WTC11 (cell line): Measurements from ENCODE around the gene THAP2.

Experiments used
- ARID4B ChIP-seq: sonication (generic); formaldehyde crosslinking; IDR thresholded peaks from 2 replicates; pipeline ENCODE4 v1.8.0; 2023; ENCODE audit warnings: missing genetic modification reagents, mild to moderate bottlenecking, borderline replicate concordance
- CBFB ChIP-seq: sonication (generic); formaldehyde crosslinking; IDR thresholded peaks from 2 replicates; pipeline ENCODE4 v1.8.1; 2022; ENCODE audit warnings: mild to moderate bottlenecking, low read depth, missing genetic modification reagents
- CTCF ChIP-seq: fragments of 200-600 bp; IDR thresholded peaks from 2 replicates; pipeline ENCODE4 v1.8.0; 2022; ENCODE audit warnings: antibody characterized with exemption
- E2F1 ChIP-seq: sonication (generic); formaldehyde crosslinking; IDR thresholded peaks from 2 replicates; pipeline ENCODE4 v1.8.0; 2022; ENCODE audit warnings: mild to moderate bottlenecking, missing genetic modification reagents
- FOXP1 ChIP-seq: sonication (generic); formaldehyde crosslinking; IDR thresholded peaks from 2 replicates; pipeline ENCODE4 v1.8.0; 2022; ENCODE audit warnings: missing genetic modification reagents, mild to moderate bottlenecking, moderate library complexity, borderline replicate concordance
- FOXP4 ChIP-seq: sonication (generic); formaldehyde crosslinking; IDR thresholded peaks from 2 replicates; pipeline ENCODE4 v1.8.0; 2022; ENCODE audit warnings: mild to moderate bottlenecking, missing genetic modification reagents
- NFYB ChIP-seq: sonication (generic); formaldehyde crosslinking; conservative IDR thresholded peaks from 2 replicates; pipeline ENCODE4 v1.8.0; 2022; ENCODE audit warnings: low read depth, missing genetic modification reagents
- NR2C2 ChIP-seq: sonication (generic); formaldehyde crosslinking; IDR thresholded peaks from 2 replicates; pipeline ENCODE4 v1.8.0; 2022; ENCODE audit warnings: mild to moderate bottlenecking, missing genetic modification reagents
- TCF7 ChIP-seq: sonication (generic); formaldehyde crosslinking; IDR thresholded peaks from 2 replicates; pipeline ENCODE4 v1.8.0; 2022; ENCODE audit warnings: mild to moderate bottlenecking, low read depth, missing genetic modification reagents, moderate library complexity
- USF1 ChIP-seq: sonication (generic); formaldehyde crosslinking; IDR thresholded peaks from 2 replicates; pipeline ENCODE4 v1.8.0; 2022; ENCODE audit warnings: mild to moderate bottlenecking, missing genetic modification reagents
- ZNF671 ChIP-seq: fragments of 250-450 bp; sonication (Bioruptor Pico); IDR thresholded peaks from 2 replicates; pipeline ENCODE4 v1.8.0; 2021; ENCODE audit warnings: mild to moderate bottlenecking
- TF ChIP-seq, protein P1 (sequence below): sonication (generic); formaldehyde crosslinking; IDR thresholded peaks from 2 replicates; pipeline ENCODE4 v1.8.0; 2023; ENCODE audit warnings: mild to moderate bottlenecking, missing genetic modification reagents

DNA sequence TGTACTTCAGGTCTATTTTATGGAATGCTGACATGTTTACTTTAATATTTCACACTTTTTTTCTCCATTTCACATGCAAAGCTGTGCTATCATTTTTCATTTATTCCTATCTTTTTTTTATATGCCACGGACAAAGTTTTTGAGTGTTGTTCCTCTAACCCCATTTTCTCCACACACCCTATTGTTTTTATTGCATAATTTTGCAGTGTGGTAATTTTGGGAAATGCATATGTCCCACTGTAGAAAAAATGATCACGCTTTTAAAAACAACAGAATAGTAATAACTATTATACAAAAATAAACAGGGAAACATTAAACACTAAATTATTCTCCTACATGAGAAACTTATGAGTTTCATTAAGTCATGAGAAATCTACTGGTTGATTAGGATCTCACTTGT lies 14.7 kb upstream of the THAP2 start:
- TF ChIP-seq NR2C2 (no peak), CTCF (no peak), USF1 (CRISPR knock-in tag) (no peak), FOXP4 (CRISPR knock-in tag) (no peak), TCF7 (CRISPR knock-in tag) (no peak), FOXP1 (CRISPR knock-in tag) (no peak), ARID4B (no peak), E2F1 (CRISPR knock-in tag) (no peak), NFYB (CRISPR knock-in tag) (no peak), CBFB (no peak), ZNF671 (CRISPR knock-in tag) (no peak)
- TF ChIP-seq, protein P1, sequence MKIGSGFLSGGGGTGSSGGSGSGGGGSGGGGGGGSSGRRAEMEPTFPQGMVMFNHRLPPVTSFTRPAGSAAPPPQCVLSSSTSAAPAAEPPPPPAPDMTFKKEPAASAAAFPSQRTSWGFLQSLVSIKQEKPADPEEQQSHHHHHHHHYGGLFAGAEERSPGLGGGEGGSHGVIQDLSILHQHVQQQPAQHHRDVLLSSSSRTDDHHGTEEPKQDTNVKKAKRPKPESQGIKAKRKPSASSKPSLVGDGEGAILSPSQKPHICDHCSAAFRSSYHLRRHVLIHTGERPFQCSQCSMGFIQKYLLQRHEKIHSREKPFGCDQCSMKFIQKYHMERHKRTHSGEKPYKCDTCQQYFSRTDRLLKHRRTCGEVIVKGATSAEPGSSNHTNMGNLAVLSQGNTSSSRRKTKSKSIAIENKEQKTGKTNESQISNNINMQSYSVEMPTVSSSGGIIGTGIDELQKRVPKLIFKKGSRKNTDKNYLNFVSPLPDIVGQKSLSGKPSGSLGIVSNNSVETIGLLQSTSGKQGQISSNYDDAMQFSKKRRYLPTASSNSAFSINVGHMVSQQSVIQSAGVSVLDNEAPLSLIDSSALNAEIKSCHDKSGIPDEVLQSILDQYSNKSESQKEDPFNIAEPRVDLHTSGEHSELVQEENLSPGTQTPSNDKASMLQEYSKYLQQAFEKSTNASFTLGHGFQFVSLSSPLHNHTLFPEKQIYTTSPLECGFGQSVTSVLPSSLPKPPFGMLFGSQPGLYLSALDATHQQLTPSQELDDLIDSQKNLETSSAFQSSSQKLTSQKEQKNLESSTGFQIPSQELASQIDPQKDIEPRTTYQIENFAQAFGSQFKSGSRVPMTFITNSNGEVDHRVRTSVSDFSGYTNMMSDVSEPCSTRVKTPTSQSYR, result no peak
